Hematopoietic multipotent progenitor cell treated with erythropoietin and hydrocortisone succinate and interleukin-3 and kit ligand, for 6 days (in vitro differentiated cells): ENCODE measurements around the gene MCF2L.

Experiments used
- DNase-seq: peaks from one replicate; pipeline ENCODE4 v3.0.0-alpha.2; 2015

MCF2L gene

GRCh38 chr13:112943309-112944125 is 25.5 kb upstream of the MCF2L start:
- DNase-seq, result peak; percentile 27

DNA sequence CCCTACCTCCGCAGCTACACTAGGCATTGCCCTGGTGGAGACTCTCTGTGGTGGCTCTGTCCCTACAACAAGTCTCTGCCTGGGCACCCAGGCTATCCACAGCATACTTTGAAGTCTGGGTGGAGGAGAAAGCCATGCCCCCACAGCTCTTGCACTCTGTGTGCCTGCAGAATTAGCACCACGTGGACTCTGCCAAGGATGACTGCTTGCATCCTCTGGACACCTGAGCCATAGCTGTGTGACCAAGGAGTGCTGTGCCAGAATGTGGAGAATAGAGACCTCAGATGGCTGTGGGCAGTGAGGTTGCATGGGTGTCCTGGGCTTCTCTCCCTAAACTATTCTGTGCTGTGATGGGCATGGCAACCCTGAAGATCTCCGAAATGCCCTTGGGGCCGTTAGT is 21.2 kb upstream of the MCF2L start:
- no peak for DNase-seq

- no peak for DNase-seq
Measured at GRCh38 chr13:112951674-112952371, 17.2 kb upstream of the MCF2L start.

- no peak for DNase-seq
Measured at GRCh38 chr13:112952759-112953551, 16.1 kb upstream of the MCF2L start.

GRCh38 chr13:112953591-112954487 is 15.2 kb upstream of the MCF2L start:
- DNase-seq, result no peak

DNA sequence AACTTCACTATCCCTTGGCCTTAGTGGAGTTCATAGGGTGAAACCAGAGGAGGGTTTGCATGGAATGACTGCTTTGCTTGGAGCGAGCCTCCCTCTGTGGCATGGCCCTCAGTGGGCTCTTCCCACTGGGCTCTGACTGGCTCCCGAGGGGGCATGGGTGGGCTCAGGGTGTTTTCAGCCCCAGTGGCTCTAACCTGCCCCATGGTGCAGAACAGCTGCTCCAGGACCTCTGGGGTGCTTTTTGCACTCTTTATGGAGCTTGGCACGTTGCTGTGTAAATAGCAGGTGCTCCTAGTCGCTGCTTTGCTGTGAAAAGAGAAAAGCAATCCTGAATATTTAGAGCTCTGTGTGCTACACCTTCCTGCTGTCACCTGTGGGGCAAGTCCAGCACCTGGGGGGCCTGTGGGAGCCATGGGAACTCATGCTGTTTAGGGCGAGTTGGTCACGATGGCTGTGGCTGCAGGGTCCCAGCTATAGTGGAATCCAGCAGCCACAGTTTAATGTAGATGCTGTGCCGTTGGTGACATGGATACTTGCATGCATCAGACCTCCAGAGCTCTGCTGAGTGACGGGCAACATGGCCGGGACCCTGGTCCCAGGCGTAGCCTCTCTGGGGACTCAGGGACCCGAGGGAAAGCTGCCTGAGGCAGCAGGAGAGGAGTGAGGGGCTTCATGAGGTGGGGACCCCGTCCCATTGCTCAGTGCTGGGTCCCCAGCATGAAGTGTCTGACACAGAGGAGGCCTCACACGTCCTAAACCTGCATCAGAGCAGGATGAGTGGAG is 14.3 kb upstream of the MCF2L start:
- no peak for DNase-seq

DNA sequence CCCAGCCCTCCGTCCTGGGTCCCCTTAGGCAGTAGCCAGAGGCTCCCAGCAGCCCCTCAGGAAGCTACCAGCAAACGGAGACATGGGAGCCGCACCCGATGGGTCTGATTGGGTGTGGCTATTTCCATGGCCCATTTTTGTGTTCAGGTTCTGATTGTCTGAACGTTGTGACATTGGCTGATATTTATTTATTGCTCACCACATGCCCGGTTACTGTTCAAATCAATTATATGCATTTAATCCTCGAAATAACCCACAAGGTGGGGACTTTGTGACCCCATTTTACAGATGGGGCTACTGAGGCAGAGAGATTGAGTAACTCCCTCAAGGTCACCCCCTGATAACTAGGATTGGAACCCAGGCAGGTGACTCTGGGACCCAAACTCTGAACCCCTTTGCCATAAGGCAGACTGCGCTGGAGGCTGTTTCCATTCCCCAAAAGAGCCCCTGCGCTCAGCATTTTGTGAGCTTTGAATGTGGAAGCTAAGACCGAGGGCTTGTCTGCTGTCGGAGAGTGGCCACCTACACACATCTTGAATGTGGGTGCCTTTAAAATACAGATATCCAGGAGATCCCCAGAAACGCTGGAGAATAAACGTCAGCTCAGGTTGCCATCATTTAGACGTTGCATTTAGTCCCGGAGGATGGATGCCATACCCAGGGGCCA is 13.6 kb upstream of the MCF2L start:
- no peak for DNase-seq

- DNase-seq, result no peak
Measured at GRCh38 chr13:112955956-112956355, 13.1 kb upstream of the MCF2L start.

DNA sequence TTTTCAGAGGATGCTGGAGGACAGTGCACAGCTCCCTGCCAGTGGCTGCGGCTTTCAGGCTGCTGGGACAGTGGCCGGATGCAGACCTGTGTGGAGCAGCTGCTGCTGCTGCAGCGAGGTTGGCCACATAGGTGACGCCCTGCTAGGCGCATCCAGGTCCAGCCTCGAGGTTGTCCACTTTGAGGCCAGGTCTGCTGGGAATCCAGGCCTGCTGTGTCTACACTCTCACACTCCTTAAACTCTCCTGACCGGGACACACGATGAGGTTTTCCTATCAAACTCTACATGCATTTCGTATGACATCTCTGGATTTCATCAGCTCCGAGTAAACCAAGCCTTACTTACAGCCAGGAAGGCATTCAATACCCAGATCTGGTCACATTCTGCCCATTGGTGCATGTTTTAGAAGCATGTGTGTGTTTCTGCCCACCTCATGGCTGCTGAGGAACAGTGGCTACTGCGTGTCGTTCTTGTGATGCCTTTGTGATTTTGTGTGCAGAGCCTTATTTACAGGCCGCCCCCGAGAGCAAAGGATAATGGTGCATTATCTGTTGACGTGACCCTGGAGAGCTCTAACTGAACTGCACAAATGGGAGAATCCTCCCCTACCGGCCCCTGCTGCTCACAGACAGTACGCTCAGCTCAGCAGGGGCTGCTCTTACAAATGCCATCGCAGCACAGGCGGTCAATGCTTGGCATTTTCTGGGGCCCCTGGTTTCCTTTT is 12.3 kb upstream of the MCF2L start:
- DNase-seq, result no peak

DNA sequence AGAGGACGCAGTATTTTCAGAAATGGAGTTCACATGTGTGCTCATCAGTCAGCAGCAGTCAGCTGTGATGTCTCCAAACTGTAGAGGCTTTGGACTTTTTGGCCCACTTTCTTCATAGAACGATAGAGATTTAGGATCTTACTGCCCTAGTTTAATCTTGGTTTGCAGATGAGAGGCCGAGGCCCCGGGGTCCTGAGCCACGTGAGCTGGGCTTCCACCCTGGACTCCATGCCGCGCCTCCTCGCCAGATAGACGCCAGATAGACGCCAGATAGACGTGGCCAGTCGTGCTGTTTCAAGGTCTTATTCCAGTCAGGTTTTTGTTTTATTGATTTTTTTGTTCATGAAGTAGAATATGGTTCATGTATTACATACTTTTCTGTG is 11.7 kb upstream of the MCF2L start:
- DNase-seq, result no peak

GRCh38 chr13:112958127-112958989 is 10.7 kb upstream of the MCF2L start:
- no peak for DNase-seq

GRCh38 chr13:112959206-112959605 is 9.8 kb upstream of the MCF2L start:
- DNase-seq, result no peak

DNA sequence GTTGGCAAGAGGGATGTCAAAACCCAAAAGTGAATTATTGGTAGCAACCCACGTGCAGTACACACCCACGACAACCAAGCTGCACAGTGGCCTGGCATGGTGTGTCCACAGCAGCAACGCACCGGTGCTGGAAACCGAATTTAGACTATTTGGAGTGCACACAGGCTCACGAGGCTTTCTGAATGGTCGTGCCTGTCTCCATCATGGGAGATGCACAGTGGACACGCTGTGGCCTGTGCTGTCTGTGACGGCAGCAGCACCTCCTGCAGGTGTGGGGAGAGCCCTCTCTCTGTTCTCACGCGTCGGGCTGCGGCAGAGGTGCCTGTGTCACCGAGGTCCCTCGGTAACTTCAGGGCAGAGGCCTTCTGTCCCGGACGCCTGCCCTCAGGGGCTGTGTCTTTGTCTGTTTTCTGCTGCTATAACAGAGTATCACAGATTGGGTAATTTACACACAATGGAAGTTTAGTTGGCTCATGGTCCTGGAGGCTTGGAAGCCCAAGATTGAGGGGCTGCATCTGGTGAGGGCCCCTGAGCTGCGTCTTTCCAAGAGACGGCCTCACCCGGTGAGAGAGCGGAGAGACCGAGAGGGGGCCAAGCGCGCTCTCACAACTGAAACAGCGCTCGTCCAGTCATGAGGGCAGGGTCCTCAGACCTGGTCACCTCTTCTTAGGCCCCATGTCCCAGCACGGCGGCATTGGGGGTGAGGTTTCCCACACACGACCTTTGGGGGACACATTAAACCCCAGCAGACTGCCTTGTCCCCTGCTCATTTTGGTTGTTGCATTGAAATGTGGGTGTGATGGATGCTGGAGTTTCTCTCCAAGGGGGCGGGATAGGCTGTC is 9.1 kb upstream of the MCF2L start:
- no peak for DNase-seq

- no peak for DNase-seq
Measured at GRCh38 chr13:112960706-112961105, 8.3 kb upstream of the MCF2L start.

DNA sequence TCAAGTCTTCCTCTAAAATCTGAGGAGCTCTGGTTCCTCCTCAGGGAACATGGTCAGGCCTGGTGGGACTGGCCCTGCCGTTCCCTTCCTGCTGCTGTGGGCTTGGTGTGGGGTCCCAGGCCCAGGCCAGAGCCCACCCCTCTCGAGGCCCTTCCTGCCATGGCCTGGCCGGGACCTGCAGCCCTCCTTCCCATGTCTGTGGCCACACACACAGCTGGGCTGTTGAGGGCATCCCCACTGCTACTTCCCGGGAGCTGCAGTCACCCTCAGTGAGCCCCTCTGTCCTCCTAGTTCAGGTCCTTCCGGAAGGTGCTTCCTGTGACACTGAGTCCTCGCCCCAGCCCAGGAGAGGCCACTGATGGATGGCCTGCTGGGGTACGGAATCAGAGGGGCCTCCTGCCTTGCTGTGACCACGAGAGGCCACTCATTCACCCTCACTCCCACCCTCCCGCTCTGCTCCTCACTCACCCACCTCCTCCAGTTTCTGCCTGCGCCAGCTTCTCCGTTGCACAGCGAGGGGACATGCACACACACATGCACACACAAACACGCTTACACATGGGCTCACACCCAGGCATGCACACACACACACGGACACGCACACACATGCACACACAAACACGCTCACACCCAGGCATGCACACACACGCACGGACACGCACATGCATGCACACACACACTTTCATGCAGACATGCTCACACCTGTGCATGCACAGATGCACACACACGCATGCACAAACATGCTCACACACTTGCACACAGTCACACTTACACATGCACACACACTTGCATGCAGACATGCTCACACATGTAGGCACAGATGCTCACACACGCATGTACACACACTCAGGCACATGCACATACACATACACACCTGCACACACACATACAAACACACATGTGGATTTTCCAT is 7.3 kb upstream of the MCF2L start:
- no peak for DNase-seq

GRCh38 chr13:112962396-112962795 is 6.6 kb upstream of the MCF2L start:
- no peak for DNase-seq

DNA sequence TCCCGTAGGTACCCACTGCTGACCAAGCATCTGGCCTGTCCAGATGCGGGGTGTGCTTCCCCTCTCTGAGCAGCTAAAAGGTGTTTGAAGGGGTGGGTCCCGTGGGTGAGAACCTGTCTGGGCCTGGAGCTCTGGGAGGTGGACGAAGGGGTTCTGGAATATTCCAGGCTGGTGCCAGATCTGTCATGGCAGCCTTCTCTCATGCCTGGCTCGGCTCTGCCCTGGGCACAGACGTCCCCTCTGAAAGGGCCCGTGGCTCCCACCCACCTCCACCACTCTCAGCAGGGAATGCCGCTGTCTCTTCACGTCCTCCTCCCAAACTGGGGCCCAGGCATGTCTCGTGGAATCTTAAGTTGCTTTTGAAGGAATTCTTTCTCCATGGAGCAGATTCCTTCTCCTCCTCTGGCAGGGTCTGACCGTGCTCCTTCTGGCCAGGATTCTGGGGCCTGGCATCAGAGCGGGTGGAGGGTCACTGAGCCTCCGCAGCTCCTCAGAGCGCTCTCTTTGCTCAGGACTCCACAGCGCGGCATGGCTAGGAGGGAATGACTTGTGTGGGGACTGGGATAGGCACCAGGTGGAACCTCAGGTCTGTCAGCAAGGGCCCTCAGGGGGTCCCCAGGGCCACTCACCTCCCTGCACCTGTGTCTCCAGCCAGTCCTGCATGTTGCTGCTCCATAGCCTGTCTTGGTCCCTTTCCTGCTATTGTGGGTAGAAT is 5.9 kb upstream of the MCF2L start:
- DNase-seq, result no peak
